NT2/D1 (cell line): ENCODE measurements around the gene SEC22A.

Experiments used
- SUZ12 ChIP-seq: IDR thresholded peaks from 2 replicates; pipeline ENCODE4 v1.6.1; 2011; ENCODE audit not compliant: insufficient read length, insufficient read depth; ENCODE audit errors: extremely low read depth
- ZNF274 ChIP-seq: IDR thresholded peaks from 2 replicates; pipeline ENCODE4 v1.6.1; 2011; ENCODE audit warnings: mild to moderate bottlenecking, low read depth, low read length

DNA sequence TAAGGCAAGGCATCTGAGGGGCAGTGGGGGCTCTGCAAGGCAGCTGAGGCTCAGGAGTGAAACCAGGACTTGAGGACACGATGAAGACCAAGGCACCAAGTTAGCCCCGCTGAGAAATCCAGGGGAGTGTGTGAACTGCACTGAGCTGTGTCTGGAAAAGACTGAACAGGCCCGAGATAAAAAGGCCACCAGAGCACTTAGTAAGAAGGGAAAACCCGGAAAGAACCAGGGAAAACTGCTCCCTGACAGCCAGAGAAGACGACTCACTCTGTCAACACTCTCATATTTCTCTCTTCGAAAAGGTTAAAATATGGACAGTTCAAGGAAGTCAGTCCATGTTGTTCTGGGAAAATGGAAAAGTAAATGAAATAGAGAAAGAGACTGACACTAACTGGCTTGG is 109.0 kb downstream of the SEC22A start:
- TF ChIP-seq SUZ12 (no peak), ZNF274 (no peak)
